CD14-positive monocyte (primary cell): ENCODE measurements around the gene PODXL2. TPM values are rescaled to one million over a fixed set of nuclear protein-coding genes. Genes with fewer than 3 reads are reported as not detected.

ENCODE experiments used
- DNase-seq, 3 donors: peaks; one replicate each; pipeline ENCODE4 v3.0.0-alpha.2; 2011 to 2022
- H2AFZ ChIP-seq: 2 replicates; pipeline ENCODE4 v1.6.0; 2012; ENCODE audit warnings: mild to moderate bottlenecking, low read depth, low read length, inconsistent platforms; ENCODE audit not compliant: insufficient read depth, poor library complexity, severe bottlenecking
- H3K27ac ChIP-seq, 2 donors: 1 replicate in 1 of 2; 2 replicates in 1 of 2; pipeline ENCODE4 v1.5.1; 2012 to 2013; ENCODE audit warnings: low read length in 2 of 2, control low read depth in 1 of 2, inconsistent platforms in 1 of 2, low read depth in 1 of 2, mild to moderate bottlenecking in 1 of 2
- H3K27me3 ChIP-seq, 2 donors: one replicate each; pipeline versions ENCODE4 v1.6.0 to v1.6.1; 2011 to 2013; ENCODE audit warnings: low read length in 2 of 2; ENCODE audit not compliant: control insufficient read depth in 2 of 2, insufficient read depth in 2 of 2
- H3K36me3 ChIP-seq, 2 donors: replicated peaks in 1 of 2; 1 replicate in 1 of 2; 2 replicates in 1 of 2; pipeline versions ENCODE4 v1.5.1 to v1.6.1; 2012 to 2013; ENCODE audit warnings: low read length in 2 of 2, control low read depth in 1 of 2, inconsistent platforms in 1 of 2, mild to moderate bottlenecking in 1 of 2; ENCODE audit not compliant: insufficient read depth in 2 of 2, control insufficient read depth in 1 of 2
- H3K4me1 ChIP-seq, 2 donors: 1 replicate in 1 of 2; 2 replicates in 1 of 2; pipeline versions ENCODE4 v1.5.1 to v1.6.1; 2012 to 2013; ENCODE audit warnings: low read length in 2 of 2, control low read depth in 1 of 2, inconsistent platforms in 1 of 2, mild to moderate bottlenecking in 1 of 2, moderate library complexity in 1 of 2; ENCODE audit not compliant: insufficient read depth in 2 of 2, control insufficient read depth in 1 of 2
- H3K4me2 ChIP-seq: replicated peaks from 2 replicates; pipeline ENCODE3; 2012; ENCODE audit warnings: low read length, moderate library complexity, mild to moderate bottlenecking; ENCODE audit not compliant: poor library complexity, severe bottlenecking; ENCODE audit errors: extremely low read depth
- H3K4me3 ChIP-seq, 3 experiments: fragments of 200-600 bp in 1 of 3; sonication (generic) in 1 of 3; replicated peaks in 1 of 3; 1 replicate in 2 of 3; 2 replicates in 1 of 3; pipeline ENCODE4 v1.5.1; 2011 to 2013; ENCODE audit warnings: low read length in 3 of 3, mild to moderate bottlenecking in 3 of 3, control low read depth in 2 of 3, low read depth in 2 of 3, inconsistent platforms in 1 of 3, moderate library complexity in 1 of 3
- H3K79me2 ChIP-seq: 2 replicates; pipeline ENCODE4 v1.6.0; 2012; ENCODE audit warnings: mild to moderate bottlenecking, control low read depth, inconsistent platforms, low read length, moderate library complexity; ENCODE audit not compliant: insufficient read depth
- H3K9ac ChIP-seq: 2 replicates; pipeline ENCODE4 v1.6.0; 2017; ENCODE audit warnings: low read length, mild to moderate bottlenecking; ENCODE audit not compliant: insufficient read depth, poor library complexity, severe bottlenecking
- H3K9me3 ChIP-seq, 2 donors: replicated peaks in 1 of 2; 1 replicate in 1 of 2; 2 replicates in 1 of 2; pipeline versions ENCODE4 v1.5.1 to v1.6.1; 2012 to 2013; ENCODE audit warnings: low read length in 2 of 2, control low read depth in 1 of 2; ENCODE audit not compliant: control insufficient read depth in 1 of 2, insufficient read depth in 1 of 2
- H4K20me1 ChIP-seq: 2 replicates; pipeline ENCODE4 v1.6.0; 2012; ENCODE audit warnings: mild to moderate bottlenecking, low read length, control low read depth, moderate library complexity; ENCODE audit not compliant: insufficient read depth
- H3K27ac Mint-ChIP-seq, 7 donors: one replicate each; pipeline ENCODE4 v1.8.0; 2020; ENCODE audit warnings: mild to moderate bottlenecking in 7 of 7, mixed read lengths in 7 of 7, moderate library complexity in 6 of 7, inconsistent platforms in 2 of 7
- H3K27me3 Mint-ChIP-seq, 3 donors: one replicate each; pipeline ENCODE4 v1.8.0; 2021 to 2022; ENCODE audit warnings: low read depth in 3 of 3, mild to moderate bottlenecking in 3 of 3, mixed read lengths in 3 of 3, moderate library complexity in 3 of 3, inconsistent platforms in 1 of 3
- H3K36me3 Mint-ChIP-seq, 2 donors: one replicate each; pipeline ENCODE4 v1.8.0; 2020; ENCODE audit warnings: mixed read lengths in 2 of 2, inconsistent platforms in 1 of 2, mild to moderate bottlenecking in 1 of 2
- H3K4me1 Mint-ChIP-seq: one replicate; pipeline ENCODE4 v1.8.0; 2020; ENCODE audit warnings: mild to moderate bottlenecking, mixed read lengths
- H3K4me3 Mint-ChIP-seq, 2 donors: one replicate each; pipeline ENCODE4 v1.8.0; 2020; ENCODE audit warnings: mild to moderate bottlenecking in 2 of 2, mixed read lengths in 2 of 2, moderate library complexity in 1 of 2
- H3K9me3 Mint-ChIP-seq, 7 donors: one replicate each; pipeline ENCODE4 v1.8.0; 2020 to 2022; ENCODE audit warnings: mixed read lengths in 7 of 7, mild to moderate bottlenecking in 6 of 7, moderate library complexity in 6 of 7, inconsistent platforms in 2 of 7
- WGBS: methylation state at CpG from one replicate; pipeline ENCODE4 v1.1.5; 2013; ENCODE audit warnings: missing lambda C conversion rate; ENCODE audit not compliant: insufficient coverage; 5-methylcytosine and 5-hydroxymethylcytosine counted together
- intact Hi-C, 2 donors: fragments of 100-400 bp; cut with micrococcal nuclease; formaldehyde crosslinking; loops; one replicate each; pipeline versions ENCODE4 v1.15.0 to v1.15.1; 2023
- polyA plus RNA-seq, 3 donors: library from polyadenylated mRNA; depleted of rRNA in 1 of 3; unstranded in 2 of 3; stranded (reverse) in 1 of 3; fragments of 300-500 nt in 2 of 3; fragments of >200 nt in 1 of 3; fragmentation: Illumina TruSeq in 2 of 3; gene quantifications; 1 replicate in 2 of 3; 2 replicates in 1 of 3; pipeline ENCODE4 v1.2.3, GENCODE V29; 2012 to 2021
- TF ChIP-seq, protein P1 (sequence below): fragments of 200-600 bp; IDR thresholded peaks from one replicate; pipeline ENCODE4 v1.8.0; 2022; ENCODE audit warnings: antibody characterized with exemption, mild to moderate bottlenecking

Gene PODXL2
- polyA plus RNA-seq, 3 donors, result 0.33 to 0.64 (median 0.43) TPM

DNA sequence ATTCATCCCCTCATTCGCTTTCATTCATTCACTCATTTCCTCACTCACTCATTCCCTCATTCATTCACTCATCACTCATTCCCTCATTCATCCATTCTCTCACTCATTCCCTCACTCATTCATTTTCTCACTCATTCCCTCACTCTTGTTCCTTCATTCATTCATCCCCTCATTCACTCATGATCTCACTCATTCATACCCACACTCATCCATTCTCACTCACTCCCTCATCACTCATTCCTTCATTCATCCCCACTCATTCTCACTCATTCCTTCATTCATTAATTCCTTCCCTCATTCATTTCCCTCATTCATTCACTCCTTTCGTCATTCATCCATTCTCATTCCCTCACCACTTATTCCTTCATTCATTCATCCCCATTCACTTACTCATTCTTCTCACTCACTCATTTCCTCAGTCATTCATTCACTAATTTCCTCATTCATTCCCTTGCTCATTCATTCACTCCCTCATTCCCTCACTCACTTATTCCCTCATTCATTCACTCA, 58.3 kb downstream of the PODXL2 start:
- intact Hi-C loops, result loop anchor here in 1 of 2 donors (5.0 kb wide), 1 partner anchor 145 kb away; no protein-coding TSS in a partner anchor
- TF ChIP-seq, protein P1, sequence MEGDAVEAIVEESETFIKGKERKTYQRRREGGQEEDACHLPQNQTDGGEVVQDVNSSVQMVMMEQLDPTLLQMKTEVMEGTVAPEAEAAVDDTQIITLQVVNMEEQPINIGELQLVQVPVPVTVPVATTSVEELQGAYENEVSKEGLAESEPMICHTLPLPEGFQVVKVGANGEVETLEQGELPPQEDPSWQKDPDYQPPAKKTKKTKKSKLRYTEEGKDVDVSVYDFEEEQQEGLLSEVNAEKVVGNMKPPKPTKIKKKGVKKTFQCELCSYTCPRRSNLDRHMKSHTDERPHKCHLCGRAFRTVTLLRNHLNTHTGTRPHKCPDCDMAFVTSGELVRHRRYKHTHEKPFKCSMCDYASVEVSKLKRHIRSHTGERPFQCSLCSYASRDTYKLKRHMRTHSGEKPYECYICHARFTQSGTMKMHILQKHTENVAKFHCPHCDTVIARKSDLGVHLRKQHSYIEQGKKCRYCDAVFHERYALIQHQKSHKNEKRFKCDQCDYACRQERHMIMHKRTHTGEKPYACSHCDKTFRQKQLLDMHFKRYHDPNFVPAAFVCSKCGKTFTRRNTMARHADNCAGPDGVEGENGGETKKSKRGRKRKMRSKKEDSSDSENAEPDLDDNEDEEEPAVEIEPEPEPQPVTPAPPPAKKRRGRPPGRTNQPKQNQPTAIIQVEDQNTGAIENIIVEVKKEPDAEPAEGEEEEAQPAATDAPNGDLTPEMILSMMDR, result no peak
- H4K20me1 ChIP-seq, result no peaks in the 10 kb centered on the region
- H3K4me3 ChIP-seq, result no peak overlapping the region
- H3K4me2 ChIP-seq, result no peak overlapping the region
- DNase-seq, result no peak
- no peak overlapping the region for H3K9ac ChIP-seq
- H3K4me1 ChIP-seq, result peaks cover 16 to 17% of the 10 kb centered on the region in 2 donors
- H3K36me3 Mint-ChIP-seq, result peaks cover 0 to 2% of the 10 kb centered on the region in 2 donors
- H3K79me2 ChIP-seq, result no peaks in the 10 kb centered on the region
- 96% methylated on average over 2 of the region's 2 CpGs for WGBS
- H3K27ac Mint-ChIP-seq, result no peak overlapping the region
- no peak overlapping the region for H2AFZ ChIP-seq
- H3K9me3 Mint-ChIP-seq, result no peaks in the 10 kb centered on the region
- H3K4me1 Mint-ChIP-seq, result peaks cover 22% of the 10 kb centered on the region
- peaks cover 0 to 1% (median 0%) of the 10 kb centered on the region in 3 donors for H3K27me3 Mint-ChIP-seq
- no peak overlapping the region for H3K27ac ChIP-seq
- no peaks in the 10 kb centered on the region for H3K36me3 ChIP-seq
- H3K4me3 Mint-ChIP-seq, result no peak overlapping the region
- H3K9me3 ChIP-seq, result no peaks in the 10 kb centered on the region
- H3K27me3 ChIP-seq, result no peaks in the 10 kb centered on the region

DNA sequence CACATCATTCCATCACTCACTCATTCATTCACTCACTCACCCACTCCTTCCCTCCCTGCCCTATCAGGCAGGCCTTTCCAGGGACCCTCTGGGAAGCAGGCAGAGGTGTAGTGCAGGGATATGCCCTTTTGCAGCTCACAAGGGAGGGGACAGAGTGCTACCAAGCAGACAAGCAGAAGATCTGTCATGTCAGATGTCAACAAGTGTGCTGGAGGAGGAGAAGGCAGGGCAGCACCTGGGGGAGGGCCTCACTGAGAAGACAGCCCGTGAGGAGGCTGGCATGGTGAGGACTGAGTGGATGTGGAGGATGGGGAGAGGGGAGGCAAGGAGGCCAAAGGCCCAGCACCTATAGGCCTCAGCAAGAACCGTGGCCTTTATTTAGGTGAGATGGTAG, 59.0 kb downstream of the PODXL2 start:
- H3K79me2 ChIP-seq, result no peaks in the 10 kb centered on the region
- no peaks in the 10 kb centered on the region for H3K9me3 ChIP-seq

More for the DNA sequence above, 59.0 kb downstream of the PODXL2 start:
- Histone ChIP-seq H3K4me3 (no peak overlapping the region), H3K27me3 (no peaks in the 10 kb centered on the region), H3K4me1 (peaks cover 10 to 11% of the 10 kb centered on the region in 2 donors), H3K36me3 (no peaks in the 10 kb centered on the region), H4K20me1 (no peaks in the 10 kb centered on the region), H3K27ac (no peak overlapping the region), H2AFZ (no peak overlapping the region), H3K9ac (no peak overlapping the region), H3K4me2 (no peak overlapping the region)
- no peaks in the 10 kb centered on the region for H3K36me3 Mint-ChIP-seq
- H3K9me3 Mint-ChIP-seq, result no peaks in the 10 kb centered on the region
- DNase-seq, result no peak
- H3K27ac Mint-ChIP-seq, result no peak overlapping the region
- peaks cover 0 to 1% (median 0%) of the 10 kb centered on the region in 3 donors for H3K27me3 Mint-ChIP-seq
- intact Hi-C loops, result loop anchor here in 1 of 2 donors (5.0 kb wide), 1 partner anchor 144 kb away; no protein-coding TSS in a partner anchor
- no peak overlapping the region for H3K4me3 Mint-ChIP-seq
- 89% methylated on average over 1 of the region's 2 CpGs for WGBS
- H3K4me1 Mint-ChIP-seq, result peaks cover 16% of the 10 kb centered on the region
- TF ChIP-seq, protein P1, result no peak
